CD8-positive, alpha-beta memory T cell (primary cell): Measurements from ENCODE around the gene SLC17A2. TPM values are rescaled to one million over a fixed set of nuclear protein-coding genes. Genes with fewer than 3 reads are reported as not detected.
"Not testable (repeated sequence)": the region's sequence is repeated elsewhere in the genome, so short reads cannot be mapped to it uniquely, and the experiment has no call there.

Experiments used
- CTCF ChIA-PET: fragments of 350-600 bp; sonication (Branson Sonifier 250); formaldehyde crosslinking; loops from one replicate; lab custom pipeline; 2021; ENCODE audit warnings: antibody characterized with exemption; lab: Charles Lee
- POLR2A ChIA-PET: fragments of 350-600 bp; sonication (Branson Sonifier 250); formaldehyde crosslinking; loops from one replicate; lab custom pipeline; 2021; ENCODE audit warnings: antibody characterized with exemption; lab: Charles Lee
- DNase-seq, 5 donors: peaks; one replicate each; pipeline versions ENCODE4 v3.0.0 to v3.0.0-alpha.2; 2020 to 2022; ENCODE audit warnings: mixed read lengths in 1 of 5
- H3K27ac ChIP-seq: one replicate; pipeline ENCODE4 v1.7.0; 2013; ENCODE audit warnings: low read depth, mild to moderate bottlenecking, low read length, moderate library complexity
- H3K27me3 ChIP-seq: 2 replicates; pipeline ENCODE4 v1.7.0; 2013; ENCODE audit warnings: low read length, mild to moderate bottlenecking; ENCODE audit not compliant: insufficient read depth, poor library complexity, severe bottlenecking
- H3K36me3 ChIP-seq: 2 replicates; pipeline ENCODE4 v1.7.0; 2013; ENCODE audit warnings: mild to moderate bottlenecking, low read length, moderate library complexity; ENCODE audit not compliant: insufficient read depth
- H3K4me1 ChIP-seq: 2 replicates; pipeline ENCODE4 v1.7.0; 2013; ENCODE audit warnings: mild to moderate bottlenecking, low read length, moderate library complexity; ENCODE audit not compliant: insufficient read depth
- H3K4me3 ChIP-seq: 2 replicates; pipeline ENCODE4 v1.7.0; 2013; ENCODE audit warnings: mild to moderate bottlenecking, low read length
- H3K9me3 ChIP-seq: 2 replicates; pipeline ENCODE4 v1.7.0; 2013; ENCODE audit warnings: mild to moderate bottlenecking, low read length
- H3K27ac Mint-ChIP-seq, 8 donors: one replicate each; pipeline ENCODE4 v1.8.0; 2020 to 2021; ENCODE audit warnings: mixed read lengths in 8 of 8, mild to moderate bottlenecking in 6 of 8, inconsistent platforms in 3 of 8, moderate library complexity in 3 of 8
- H3K27me3 Mint-ChIP-seq, 2 donors: one replicate each; pipeline ENCODE4 v1.8.0; 2020 to 2021; ENCODE audit warnings: mixed read lengths in 2 of 2, mild to moderate bottlenecking in 1 of 2, moderate library complexity in 1 of 2
- H3K36me3 Mint-ChIP-seq, 3 donors: one replicate each; pipeline ENCODE4 v1.8.0; 2020 to 2021; ENCODE audit warnings: mixed read lengths in 3 of 3, inconsistent platforms in 1 of 3, mild to moderate bottlenecking in 1 of 3
- H3K4me1 Mint-ChIP-seq, 3 donors: one replicate each; pipeline ENCODE4 v1.8.0; 2020 to 2021; ENCODE audit warnings: mixed read lengths in 3 of 3, inconsistent platforms in 1 of 3, mild to moderate bottlenecking in 1 of 3
- H3K4me3 Mint-ChIP-seq, 7 donors: one replicate each; pipeline ENCODE4 v1.8.0; 2020 to 2021; ENCODE audit warnings: mixed read lengths in 7 of 7, mild to moderate bottlenecking in 6 of 7, moderate library complexity in 4 of 7, inconsistent platforms in 2 of 7
- H3K9me3 Mint-ChIP-seq, 5 donors: one replicate each; pipeline ENCODE4 v1.8.0; 2020 to 2022; ENCODE audit warnings: mixed read lengths in 5 of 5, mild to moderate bottlenecking in 3 of 5, moderate library complexity in 2 of 5, inconsistent platforms in 1 of 5
- polyA plus RNA-seq: library from polyadenylated mRNA; unstranded; fragments of 300-500 nt; fragmentation: Illumina TruSeq; gene quantifications from one replicate; pipeline ENCODE4 v1.2.3, GENCODE V29; 2021
- total RNA-seq, 2 experiments: library from RNA; stranded (reverse); gene quantifications; one replicate each; pipeline ENCODE4 v1.2.3, GENCODE V29; 2021

Gene SLC17A2
- total and polyA plus RNA-seq, 3 experiments from 2014 or later, result not detected

DNA sequence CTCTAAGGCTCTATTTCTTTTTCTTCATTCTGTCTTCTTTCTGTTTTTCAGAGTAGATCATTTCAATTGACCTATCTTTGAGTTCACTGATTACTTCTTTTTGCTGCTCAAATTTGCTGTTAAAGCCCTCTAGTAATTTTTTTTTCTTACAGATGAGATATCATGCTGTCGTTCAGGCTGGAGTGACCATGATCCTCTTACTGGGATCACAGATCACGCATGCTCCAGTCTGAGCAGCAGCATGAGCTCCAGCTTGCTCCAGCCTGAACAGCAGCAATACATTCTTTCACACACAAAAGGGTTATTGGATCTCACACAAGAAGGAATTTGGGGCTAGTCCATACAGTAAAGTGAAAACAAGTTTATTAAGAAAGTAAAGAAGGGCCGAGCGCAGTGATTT, 19.8 kb upstream of the SLC17A2 start:
- H3K27ac Mint-ChIP-seq, result peak overlapping the region in 1 of 8 donors; percentile 4
- peaks cover 8 to 20% of the 10 kb centered on the region in 2 donors for H3K27me3 Mint-ChIP-seq
- H3K4me1 Mint-ChIP-seq, result peaks cover 2 to 5% (median 4%) of the 10 kb centered on the region in 3 donors
- CTCF ChIA-PET, result no interaction called here
- Histone ChIP-seq H3K36me3 (no peaks in the 10 kb centered on the region), H3K27me3 (no peaks in the 10 kb centered on the region), H3K9me3 (no peaks in the 10 kb centered on the region), H3K4me3 (no peak overlapping the region), H3K27ac (no peak overlapping the region), H3K4me1 (no peaks in the 10 kb centered on the region)
- POLR2A ChIA-PET, result no interaction called here
- no peak overlapping the region for H3K4me3 Mint-ChIP-seq
- DNase-seq, result no peak
- peaks cover 0 to 7% (median 0%) of the 10 kb centered on the region in 5 donors for H3K9me3 Mint-ChIP-seq
- peaks cover 0 to 7% (median 0%) of the 10 kb centered on the region in 3 donors for H3K36me3 Mint-ChIP-seq

DNA sequence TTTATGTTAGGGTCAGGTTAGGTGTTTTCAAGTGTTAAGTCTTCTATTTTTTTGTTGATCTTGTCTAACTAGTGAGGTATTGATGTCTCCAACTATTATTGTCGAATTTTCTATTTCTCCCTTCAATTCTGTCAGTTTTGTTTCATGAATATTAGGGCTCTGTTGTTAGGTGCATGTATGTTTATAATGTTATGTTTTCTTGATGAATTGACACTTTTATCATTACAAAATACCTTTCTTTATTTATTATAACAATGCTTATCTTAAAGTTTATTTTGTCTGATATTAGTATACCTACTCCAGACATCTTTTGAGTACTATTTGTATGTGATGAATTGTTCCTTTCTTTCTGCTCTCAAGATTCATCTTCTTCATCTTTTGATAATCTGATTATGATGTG, 19.2 kb upstream of the SLC17A2 start:
- H3K36me3 ChIP-seq, result no peaks in the 10 kb centered on the region
- H3K4me1 ChIP-seq, result no peaks in the 10 kb centered on the region
- no peak overlapping the region for H3K4me3 ChIP-seq
- peaks cover 0 to 9% (median 0%) of the 10 kb centered on the region in 5 donors for H3K9me3 Mint-ChIP-seq
- H3K27me3 ChIP-seq, result no peaks in the 10 kb centered on the region
- peaks cover 0 to 7% (median 0%) of the 10 kb centered on the region in 3 donors for H3K36me3 Mint-ChIP-seq
- POLR2A ChIA-PET, result no interaction called here
- no peaks in the 10 kb centered on the region for H3K9me3 ChIP-seq
- peaks cover 2 to 7% (median 4%) of the 10 kb centered on the region in 3 donors for H3K4me1 Mint-ChIP-seq
- no peak overlapping the region for H3K27ac Mint-ChIP-seq
- no peak for DNase-seq
- H3K27me3 Mint-ChIP-seq, result peaks cover 8 to 22% of the 10 kb centered on the region in 2 donors
- no peak overlapping the region for H3K27ac ChIP-seq
- no peak overlapping the region for H3K4me3 Mint-ChIP-seq
- CTCF ChIA-PET, result no interaction called here

DNA sequence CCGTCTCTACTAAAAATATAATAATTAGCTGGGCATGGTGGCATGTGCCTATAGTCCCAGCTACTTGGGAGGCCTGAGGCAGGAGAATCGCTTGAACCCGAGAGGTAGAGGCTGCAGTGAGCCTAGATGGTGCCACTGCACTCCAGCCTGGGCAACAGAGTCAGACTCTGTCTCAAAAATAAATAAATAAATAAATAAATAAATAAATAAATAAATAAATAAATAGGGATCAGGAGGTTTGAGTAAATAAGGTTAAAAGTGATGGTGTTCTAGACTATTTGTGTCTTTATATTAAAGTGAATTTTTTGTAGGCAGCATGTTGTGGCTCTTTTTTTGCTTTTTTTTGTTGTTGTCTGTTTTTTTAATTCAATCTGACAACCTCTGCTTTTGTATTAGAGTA, 17.0 kb upstream of the SLC17A2 start:
- H3K27ac ChIP-seq, H3K4me3 ChIP-seq, H3K9me3 ChIP-seq, H3K4me3 Mint-ChIP-seq, H3K4me1 Mint-ChIP-seq, H3K36me3 Mint-ChIP-seq, H3K9me3 Mint-ChIP-seq, H3K27me3 ChIP-seq, H3K36me3 ChIP-seq, POLR2A ChIA-PET, H3K4me1 ChIP-seq, DNase-seq, H3K27ac Mint-ChIP-seq: not testable (repeated sequence)
- CTCF ChIA-PET, result interaction anchor here (1.2 kb wide), 1 partner anchor 55 kb away, joined by 5 read pairs; no protein-coding TSS in a partner anchor
- H3K27me3 Mint-ChIP-seq, result peaks cover 6 to 27% of the 10 kb centered on the region in 2 donors

DNA sequence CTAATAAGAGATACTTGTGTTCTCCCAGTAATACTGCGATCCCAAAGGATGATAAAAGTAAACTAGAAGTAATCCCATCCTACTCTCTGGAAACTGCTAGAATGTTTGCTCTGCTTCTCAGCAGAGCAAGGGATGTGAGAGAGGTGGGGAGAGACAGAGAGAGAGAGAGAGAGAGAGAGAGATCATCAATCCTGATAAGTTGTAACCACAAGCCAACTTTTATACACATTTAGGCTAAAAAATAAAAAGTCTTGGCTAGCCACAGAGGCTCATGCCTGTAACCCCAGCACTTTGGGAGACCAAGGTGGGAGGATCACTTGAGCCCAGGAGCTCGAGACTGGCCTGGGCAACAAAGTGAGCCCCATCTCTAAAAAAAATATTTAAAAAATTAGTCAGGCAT, 16.1 kb upstream of the SLC17A2 start:
- H3K4me3 Mint-ChIP-seq, result no peak overlapping the region
- H3K27ac Mint-ChIP-seq, result no peak overlapping the region
- H3K9me3 ChIP-seq, result no peaks in the 10 kb centered on the region
- H3K27ac ChIP-seq, result no peak overlapping the region
- H3K4me1 Mint-ChIP-seq, result peaks cover 2 to 7% (median 4%) of the 10 kb centered on the region in 3 donors
- H3K4me3 ChIP-seq, result no peak overlapping the region
- CTCF ChIA-PET, result interaction anchor here (0.6 to 1.2 kb wide), 2 partner anchors 56 to 344 kb away, joined by 4 to 5 read pairs; no protein-coding TSS in a partner anchor
- no peaks in the 10 kb centered on the region for H3K27me3 ChIP-seq
- H3K36me3 ChIP-seq, result no peaks in the 10 kb centered on the region
- H3K27me3 Mint-ChIP-seq, result peaks cover 1 to 21% of the 10 kb centered on the region in 2 donors
- no peak for DNase-seq
- POLR2A ChIA-PET, result interaction anchor here (0.7 kb wide), 1 partner anchor 15 kb away, joined by 5 read pairs; no protein-coding TSS in a partner anchor
- H3K36me3 Mint-ChIP-seq, result peaks cover 0 to 7% (median 0%) of the 10 kb centered on the region in 3 donors
- H3K4me1 ChIP-seq, result no peaks in the 10 kb centered on the region
- H3K9me3 Mint-ChIP-seq, result peaks cover 0 to 9% (median 0%) of the 10 kb centered on the region in 5 donors

- H3K36me3 ChIP-seq, H3K27ac ChIP-seq, H3K4me3 Mint-ChIP-seq, H3K4me1 Mint-ChIP-seq, POLR2A ChIA-PET, H3K27me3 ChIP-seq, H3K4me3 ChIP-seq, H3K4me1 ChIP-seq, H3K27ac Mint-ChIP-seq, H3K9me3 Mint-ChIP-seq, H3K36me3 Mint-ChIP-seq, H3K9me3 ChIP-seq, CTCF ChIA-PET, DNase-seq: not testable (repeated sequence)
- peaks cover 1 to 16% of the 10 kb centered on the region in 2 donors for H3K27me3 Mint-ChIP-seq
These were observed 15.2 kb upstream of the SLC17A2 start for GRCh38 chr6:25945738-25946137.

DNA sequence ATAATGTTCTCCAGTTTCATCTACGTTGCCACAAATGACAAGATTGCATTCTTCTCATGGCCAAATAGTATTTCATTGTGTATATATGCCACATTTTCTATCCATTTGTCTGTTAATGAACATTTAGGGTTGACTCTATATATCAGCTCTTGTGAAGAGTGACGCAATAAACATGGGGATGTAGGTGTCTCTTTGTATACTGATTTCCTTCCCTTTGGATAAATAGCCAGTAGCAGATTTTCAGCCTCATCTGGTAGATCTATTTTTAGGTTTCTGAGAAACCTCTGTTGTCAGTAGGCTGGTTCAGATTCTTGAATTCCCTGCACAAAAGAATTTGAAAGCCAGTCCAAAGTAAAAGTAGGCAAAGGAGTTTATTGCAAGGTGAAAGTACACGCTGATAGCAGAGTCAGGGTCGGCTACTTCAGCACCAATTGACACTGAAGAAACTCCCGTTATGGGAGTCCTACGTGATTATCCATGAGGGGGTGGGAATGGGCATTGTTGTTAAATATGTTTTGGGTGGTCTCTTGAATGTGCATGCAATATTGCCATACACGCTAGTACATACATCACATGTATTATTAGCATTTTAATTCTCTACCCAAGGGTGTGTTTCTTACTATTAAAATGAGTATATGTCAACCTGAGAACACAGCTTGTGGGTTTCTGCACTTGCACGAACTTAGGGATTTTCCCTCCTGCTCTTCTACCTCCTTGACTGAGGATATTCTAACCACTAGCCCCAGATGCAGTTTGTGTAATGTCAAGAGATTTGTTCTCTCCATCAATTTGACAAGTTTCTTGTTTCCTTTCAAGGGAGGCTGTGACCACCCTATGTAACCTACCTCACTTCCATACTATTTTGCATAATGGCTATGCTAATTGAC, 14.4 kb upstream of the SLC17A2 start:
- Histone ChIP-seq H3K27me3 (no peaks in the 10 kb centered on the region), H3K27ac (no peak overlapping the region), H3K4me1 (no peaks in the 10 kb centered on the region), H3K9me3 (no peaks in the 10 kb centered on the region), H3K4me3 (no peak overlapping the region), H3K36me3 (no peaks in the 10 kb centered on the region)
- H3K4me3 Mint-ChIP-seq, result no peak overlapping the region
- peaks cover 1 to 10% of the 10 kb centered on the region in 2 donors for H3K27me3 Mint-ChIP-seq
- peaks cover 2 to 7% (median 4%) of the 10 kb centered on the region in 3 donors for H3K4me1 Mint-ChIP-seq
- POLR2A ChIA-PET, result no interaction called here
- no peak for DNase-seq
- no peak overlapping the region for H3K27ac Mint-ChIP-seq
- peaks cover 0 to 9% (median 0%) of the 10 kb centered on the region in 5 donors for H3K9me3 Mint-ChIP-seq
- CTCF ChIA-PET, result interaction anchor here (0.6 kb wide), 1 partner anchor 47 kb away, joined by 3 read pairs; no protein-coding TSS in a partner anchor
- no peaks in the 10 kb centered on the region for H3K36me3 Mint-ChIP-seq

- H3K36me3 ChIP-seq, result no peaks in the 10 kb centered on the region
- Mint-ChIP-seq H3K27ac (no peak overlapping the region), H3K9me3 (peaks cover 0 to 9% (median 0%) of the 10 kb centered on the region in 5 donors), H3K4me3 (no peak overlapping the region), H3K36me3 (no peaks in the 10 kb centered on the region), H3K27me3 (peaks cover 3 to 10% of the 10 kb centered on the region in 2 donors), H3K4me1 (peaks cover 2 to 7% (median 4%) of the 10 kb centered on the region in 3 donors)
- H3K9me3 ChIP-seq, result no peaks in the 10 kb centered on the region
- no peak for DNase-seq
- no peaks in the 10 kb centered on the region for H3K4me1 ChIP-seq
- H3K27ac ChIP-seq, result no peak overlapping the region
- no peak overlapping the region for H3K4me3 ChIP-seq
- CTCF ChIA-PET, result interaction anchor here (0.6 kb wide), 1 partner anchor 48 kb away, joined by 3 read pairs; no protein-coding TSS in a partner anchor
- H3K27me3 ChIP-seq, result no peaks in the 10 kb centered on the region
- POLR2A ChIA-PET, result no interaction called here
These were observed 13.4 kb upstream of the SLC17A2 start for GRCh38 chr6:25943887-25944286.

GRCh38 chr6:25942561-25943147, 12.2 kb upstream of the SLC17A2 start:
- ChIA-PET POLR2A (no interaction called here), CTCF (interaction anchor here (0.9 kb wide), 1 partner anchor 10 kb away, joined by 3 read pairs; no protein-coding TSS in a partner anchor)
- H3K27ac Mint-ChIP-seq, result no peak overlapping the region

More at GRCh38 chr6:25942561-25943147, 12.2 kb upstream of the SLC17A2 start:
- H3K9me3 ChIP-seq, result no peaks in the 10 kb centered on the region
- H3K4me3 ChIP-seq, result no peak overlapping the region
- no peak overlapping the region for H3K4me3 Mint-ChIP-seq
- H3K27ac ChIP-seq, result no peak overlapping the region
- H3K36me3 Mint-ChIP-seq, result no peaks in the 10 kb centered on the region
- peaks cover 3 to 10% of the 10 kb centered on the region in 2 donors for H3K27me3 Mint-ChIP-seq
- H3K4me1 Mint-ChIP-seq, result peaks cover 2 to 7% (median 4%) of the 10 kb centered on the region in 3 donors
- peaks cover 0 to 9% (median 0%) of the 10 kb centered on the region in 5 donors for H3K9me3 Mint-ChIP-seq
- no peaks in the 10 kb centered on the region for H3K4me1 ChIP-seq
- peak in 2 of 5 donors; percentile 18 to 29 for DNase-seq
- no peaks in the 10 kb centered on the region for H3K36me3 ChIP-seq
- no peaks in the 10 kb centered on the region for H3K27me3 ChIP-seq
